IMR-90 (cell line): ENCODE results near the gene ATXN10. TPM values are rescaled to one million over a fixed set of nuclear protein-coding genes. Genes with fewer than 3 reads are reported as not detected.

ENCODE experiments used
- ATAC-seq: fragments of 200-7000 bp; cut with Tn5 transposase; 2 replicates; pipeline ENCODE4 v1.9.1; 2020; ENCODE audit warnings: low read depth, mild to moderate bottlenecking, moderate library complexity
- BruUV-seq: library from RNA; stranded (reverse); fragments of 400-500 nt; replicated peaks from 2 replicates; lab custom pipeline; 2021; lab: Mats Ljungman, UMichigan
- CTCF ChIA-PET: fragments of 300-600 bp; formaldehyde crosslinking; extraction: SDS; loops from one replicate; lab custom pipeline; 2021; ENCODE audit warnings: antibody characterized with exemption; lab: Yijun Ruan, JAX
- POLR2A ChIA-PET: fragments of 300-600 bp; sonication (Branson Sonifier 250); formaldehyde crosslinking; loops from one replicate; lab custom pipeline; 2022; ENCODE audit warnings: antibody characterized with exemption; ENCODE audit not compliant: unreplicated experiment; lab: Charles Lee
- DNase-seq: peaks from one replicate; pipeline ENCODE4 v3.0.0; 2013
- H2AFZ ChIP-seq: replicated peaks from 2 replicates; pipeline ENCODE3; 2013; ENCODE audit warnings: low read length, mild to moderate bottlenecking; ENCODE audit not compliant: poor library complexity
- H2AK5ac ChIP-seq: 2 replicates; pipeline ENCODE4 v1.6.1; 2013; ENCODE audit warnings: low read depth, low read length, inconsistent platforms
- H2AK9ac ChIP-seq: replicated peaks from 2 replicates; pipeline ENCODE3; 2013; ENCODE audit warnings: mild to moderate bottlenecking, low read depth, low read length, moderate library complexity; ENCODE audit not compliant: poor library complexity
- H2BK120ac ChIP-seq: 2 replicates; pipeline ENCODE4 v1.6.1; 2013; ENCODE audit warnings: low read depth, low read length, inconsistent platforms
- H2BK15ac ChIP-seq: 3 replicates; pipeline ENCODE4 v1.6.1; 2013; ENCODE audit warnings: low read depth, low read length, inconsistent platforms
- H2BK20ac ChIP-seq: 2 replicates; pipeline ENCODE4 v1.6.1; 2013; ENCODE audit warnings: low read depth, mild to moderate bottlenecking, inconsistent platforms, low read length, moderate library complexity
- H2BK5ac ChIP-seq: 2 replicates; pipeline ENCODE4 v1.6.1; 2013; ENCODE audit warnings: mild to moderate bottlenecking, low read depth, low read length, inconsistent platforms; ENCODE audit not compliant: poor library complexity, severe bottlenecking
- H3K14ac ChIP-seq: replicated peaks from 2 replicates; pipeline ENCODE4 v1.6.1; 2013; ENCODE audit warnings: low read depth, low read length, inconsistent platforms
- H3K18ac ChIP-seq: 2 replicates; pipeline ENCODE4 v1.6.1; 2013; ENCODE audit warnings: low read depth, low read length, control low read depth
- H3K23ac ChIP-seq: 2 replicates; pipeline ENCODE4 v1.6.1; 2013; ENCODE audit warnings: low read depth, low read length, inconsistent platforms
- H3K27ac ChIP-seq: 2 replicates; pipeline ENCODE4 v1.5.1; 2013; ENCODE audit warnings: mild to moderate bottlenecking, control low read depth, low read length; ENCODE audit not compliant: insufficient read depth
- H3K27me3 ChIP-seq: 2 replicates; pipeline ENCODE4 v1.6.1; 2013; ENCODE audit warnings: low read length; ENCODE audit not compliant: control insufficient read depth, insufficient read depth
- H3K36me3 ChIP-seq: 2 replicates; pipeline ENCODE4 v1.6.1; 2013; ENCODE audit warnings: low read length, mixed read lengths; ENCODE audit not compliant: control insufficient read depth, insufficient read depth
- H3K4ac ChIP-seq: 2 replicates; pipeline ENCODE4 v1.6.1; 2013; ENCODE audit warnings: low read depth, low read length, inconsistent platforms
- H3K4me1 ChIP-seq: 2 replicates; pipeline ENCODE4 v1.6.1; 2013; ENCODE audit warnings: low read length, mixed read lengths; ENCODE audit not compliant: control insufficient read depth, insufficient read depth
- H3K4me2 ChIP-seq: 2 replicates; pipeline ENCODE4 v1.6.1; 2013; ENCODE audit warnings: low read depth, mild to moderate bottlenecking, control low read depth, low read length, moderate library complexity
- H3K4me3 ChIP-seq: 2 replicates; pipeline ENCODE4 v1.5.1; 2013; ENCODE audit warnings: low read depth, mild to moderate bottlenecking, control low read depth, low read length, moderate library complexity; ENCODE audit not compliant: insufficient read depth
- H3K56ac ChIP-seq: 2 replicates; pipeline ENCODE4 v1.6.1; 2013; ENCODE audit warnings: low read length, inconsistent platforms; ENCODE audit not compliant: insufficient read depth; ENCODE audit errors: extremely low read depth
- H3K79me1 ChIP-seq, 2 experiments: 2 replicates each; pipeline ENCODE4 v1.6.1; 2013; ENCODE audit warnings: low read length in 2 of 2, inconsistent platforms in 1 of 2, low read depth in 1 of 2
- H3K9ac ChIP-seq: 2 replicates; pipeline ENCODE4 v1.6.1; 2013; ENCODE audit warnings: low read depth, low read length, control low read depth
- H3K9me1 ChIP-seq: 2 replicates; pipeline ENCODE4 v1.6.1; 2013; ENCODE audit warnings: low read length, inconsistent platforms; ENCODE audit not compliant: insufficient read depth
- H3K9me3 ChIP-seq: 2 replicates; pipeline ENCODE4 v1.6.1; 2013; ENCODE audit warnings: low read length; ENCODE audit not compliant: control insufficient read depth, insufficient read depth
- H4K20me1 ChIP-seq: 2 replicates; pipeline ENCODE4 v1.6.1; 2013; ENCODE audit warnings: low read length, inconsistent platforms; ENCODE audit not compliant: insufficient read depth
- H4K5ac ChIP-seq: 2 replicates; pipeline ENCODE4 v1.6.1; 2013; ENCODE audit warnings: mild to moderate bottlenecking, low read depth, low read length, control low read depth
- H4K8ac ChIP-seq, 2 experiments: 2 replicates each; pipeline ENCODE4 v1.6.1; 2013; ENCODE audit warnings: low read depth in 2 of 2, low read length in 2 of 2, control low read depth in 1 of 2, inconsistent platforms in 1 of 2
- H4K91ac ChIP-seq: 2 replicates; pipeline ENCODE4 v1.6.1; 2013; ENCODE audit warnings: low read depth, low read length, inconsistent platforms; ENCODE audit not compliant: insufficient read depth
- CEBPB ChIP-seq: IDR thresholded peaks from 2 replicates; pipeline ENCODE4 v1.6.1; 2012; ENCODE audit warnings: low read depth, low read length, improper control_type of control experiment
- RAD21 ChIP-seq: IDR thresholded peaks from 2 replicates; pipeline ENCODE4 v1.6.1; 2012; ENCODE audit warnings: low read length, improper control_type of control experiment
- WGBS, 2 experiments: methylation state at CpG; one replicate each; pipeline versions ENCODE4 v1.1.5 to v1.1.7; 2013; ENCODE audit warnings: missing lambda C conversion rate in 2 of 2; ENCODE audit not compliant: insufficient read length in 1 of 2; ENCODE audit errors: extremely low coverage in 2 of 2; 5-methylcytosine and 5-hydroxymethylcytosine counted together
- dilution Hi-C: fragments of 300-500 bp; cut with HindIII; formaldehyde crosslinking; loops from one replicate; pipeline ENCODE4 v1.14.3; 2018; ENCODE audit warnings: low sequenced_read_pairs; ENCODE audit not compliant: unreplicated experiment
- in situ Hi-C: fragments of 300-500 bp; cut with MboI; formaldehyde crosslinking; loops from 3 replicates; pipeline ENCODE4 v1.14.3; 2019; ENCODE audit warnings: low sequenced_read_pairs, inconsistent platforms, mixed read lengths
- intact Hi-C: fragments of 100-400 bp; cut with micrococcal nuclease; formaldehyde crosslinking; loops from 2 replicates; pipeline ENCODE4 v1.10.0; 2022
- polyA plus RNA-seq, 3 experiments: library from polyadenylated mRNA; depleted of rRNA; stranded (reverse); fragments of >200 nt; gene quantifications; 2 replicates each; pipeline ENCODE4 v1.2.3, GENCODE V29; 2012; ENCODE audit warnings: low replicate concordance in 1 of 3
- total RNA-seq: library from RNA; depleted of rRNA; stranded (reverse); fragments of >200 nt; gene quantifications from 2 replicates; pipeline ENCODE4 v1.2.3, GENCODE V29; 2012

ATXN10 gene
- total and polyA plus RNA-seq, 2 of the 4 experiments (the other 2 are of a cell fraction), result 116 to 231 TPM

DNA sequence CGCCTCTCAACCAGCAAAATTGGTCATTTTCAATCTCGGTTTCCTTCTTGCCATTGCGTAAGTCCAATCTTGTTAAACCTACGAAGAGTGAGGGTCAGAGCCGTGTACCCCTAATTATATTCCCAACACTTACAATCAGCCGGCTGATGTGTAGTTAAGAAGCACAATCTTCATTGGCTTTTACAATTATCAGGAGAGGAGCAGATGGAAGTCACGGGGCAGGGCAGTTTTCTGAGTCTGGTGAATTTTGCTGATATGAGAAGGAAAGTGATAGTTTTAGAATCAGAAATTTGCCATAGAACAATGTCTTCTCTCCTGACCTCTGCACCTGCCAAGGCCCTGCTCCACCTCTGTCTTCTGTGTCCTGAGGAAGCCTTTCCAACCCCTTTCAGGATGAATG is 35.0 kb upstream of the ATXN10 start:
- Histone ChIP-seq H4K91ac (no peak overlapping the region), H3K9me3 (no peaks in the 10 kb centered on the region), H3K4ac (no peak overlapping the region), H3K36me3 (no peaks in the 10 kb centered on the region), H3K9me1 (0 out of 2 replicates have a peak, but pooled peaks cover 5% of the 10 kb centered on the region), H4K8ac (no peak overlapping the region), H3K23ac (no peak overlapping the region), H3K18ac (no peak overlapping the region), H4K5ac (no peak overlapping the region), H3K27me3 (peaks cover 41% of the 10 kb centered on the region), H2BK120ac (no peak overlapping the region), H3K4me3 (no peak overlapping the region), H2AK5ac (no peak overlapping the region), H3K27ac (no peak overlapping the region), H2BK5ac (no peak overlapping the region), H3K14ac (no peak overlapping the region), H3K79me1 (no peaks in the 10 kb centered on the region), H2BK15ac (no peak overlapping the region), H4K20me1 (no peaks in the 10 kb centered on the region), H3K4me2 (no peak overlapping the region), H3K9ac (no peak overlapping the region), H2BK20ac (no peak overlapping the region), H2AK9ac (peak overlapping the region; percentile 3), H3K56ac (no peak overlapping the region), H2AFZ (no peak overlapping the region), H3K4me1 (no peaks in the 10 kb centered on the region; the same call in 1 of the 2 replicates)
- TF ChIP-seq CEBPB (peak; percentile 49), RAD21 (no peak)
- CTCF ChIA-PET, result no interaction called here
- intact Hi-C loops, result no loop called here
- POLR2A ChIA-PET, result no interaction called here
- 92% methylated on average over 2 of the region's 7 CpGs; no CpG with 5 or more reads in 1 of the 2 experiments for WGBS, 2 experiments
- in situ Hi-C loops, result no loop called here
- no TSS peak for BruUV-seq
- ATAC-seq (no peak), DNase-seq (no peak)
- dilution Hi-C loops, result no loop called here
